Activated CD4-positive, alpha-beta T cell treated with anti-CD3 and anti-CD28 coated beads for 4 hours (primary cell): ENCODE data around the gene KAZN.

Experiments used
- DNase-seq, 2 donors: peaks; one replicate each; pipeline ENCODE4 v3.0.0-alpha.2; 2020

KAZN gene

GRCh38 chr1:14679027-14679688 is 80.7 kb downstream of the KAZN start:
- DNase-seq, result no peak

GRCh38 chr1:14681182-14681581 is 82.7 kb downstream of the KAZN start:
- DNase-seq, result no peak

DNA sequence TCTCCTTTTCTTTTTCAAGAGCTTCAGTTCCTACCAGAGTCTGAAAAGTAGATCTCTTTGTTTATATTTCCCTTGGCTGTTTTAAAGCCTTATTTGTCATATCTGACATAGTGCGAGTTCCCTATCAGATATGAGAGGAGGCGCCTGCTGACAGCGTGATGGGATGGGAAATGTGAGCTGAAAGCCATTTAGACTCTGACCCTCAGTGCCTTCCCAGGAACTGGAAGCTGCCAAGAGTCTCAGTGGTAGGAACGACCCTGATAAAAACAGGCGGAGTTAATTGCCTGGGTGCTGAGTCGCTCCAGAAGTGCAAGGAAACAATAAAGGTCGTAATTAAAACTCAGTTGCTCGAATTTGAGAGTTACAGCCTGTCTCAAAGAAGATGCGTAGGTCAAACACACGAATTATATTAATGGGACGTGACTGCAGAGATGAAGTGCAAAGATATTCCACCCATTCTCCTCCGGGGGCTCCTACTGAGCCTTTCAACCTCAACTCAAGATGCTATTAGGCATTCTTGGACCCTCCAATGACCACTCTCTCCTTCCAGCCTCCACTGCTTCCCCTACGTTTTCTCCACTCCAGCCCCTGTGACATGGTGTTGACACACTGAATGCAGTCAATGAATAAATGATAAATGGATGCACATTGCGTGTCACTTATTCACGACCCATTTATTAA is 84.6 kb downstream of the KAZN start:
- no peak for DNase-seq

DNA sequence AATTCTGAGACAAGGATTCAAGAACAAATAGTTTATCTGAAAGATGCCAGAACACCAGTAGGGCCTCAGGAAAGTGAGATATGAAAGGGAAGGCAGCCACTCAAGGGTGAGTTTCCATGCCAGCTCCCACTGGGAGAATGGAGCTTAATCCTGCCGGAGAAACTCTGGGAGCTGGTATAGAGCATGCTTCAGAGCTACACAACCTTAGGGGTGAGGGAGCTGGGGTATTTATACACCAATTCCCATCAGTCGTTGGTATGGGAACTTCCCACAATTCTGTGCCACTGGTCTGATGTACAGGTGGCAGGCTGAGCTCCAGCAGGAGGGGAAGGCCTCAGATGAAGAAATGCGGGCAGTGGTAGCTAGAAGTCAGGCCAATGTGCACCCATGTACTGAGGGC is 86.6 kb downstream of the KAZN start:
- DNase-seq, result no peak

DNA sequence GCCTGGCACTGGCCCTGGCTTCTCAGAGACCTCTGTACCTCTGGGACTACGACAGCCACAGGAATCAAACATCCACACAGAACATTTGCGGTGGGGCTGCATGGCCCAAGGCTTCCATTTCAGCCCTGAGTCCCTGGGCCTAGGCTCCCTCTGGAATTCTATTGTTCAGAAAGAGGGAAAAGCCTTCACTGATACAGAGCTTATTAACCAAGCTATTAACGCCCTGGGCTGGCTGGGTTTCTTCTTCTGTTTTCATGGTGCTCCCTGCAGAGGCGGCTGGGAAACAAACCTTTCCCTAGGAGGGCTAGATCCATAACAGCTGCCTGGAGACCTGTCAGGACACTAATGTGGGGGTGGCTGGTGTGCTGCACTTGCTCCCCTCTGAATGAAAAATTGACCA is 88.2 kb downstream of the KAZN start:
- no peak for DNase-seq

DNA sequence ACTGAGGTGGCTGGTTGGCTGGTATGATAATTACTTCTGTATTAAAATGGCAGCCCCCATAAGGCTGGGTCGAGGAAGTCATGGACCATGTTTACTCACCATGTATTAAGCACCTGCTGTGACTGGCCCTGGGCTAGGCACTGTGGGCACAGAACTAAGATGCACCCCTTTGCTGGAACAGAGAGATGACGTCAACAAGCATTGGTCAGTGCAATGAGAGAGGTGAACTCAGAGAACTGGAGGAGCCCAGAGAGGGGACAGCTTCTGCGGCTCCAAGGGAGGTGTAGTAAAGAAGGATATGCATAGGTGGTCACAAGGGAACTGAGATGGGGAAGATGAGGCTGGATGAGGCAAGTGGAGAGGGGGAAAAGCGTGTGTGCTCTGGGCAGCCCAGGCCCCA is 88.7 kb downstream of the KAZN start:
- no peak for DNase-seq

DNA sequence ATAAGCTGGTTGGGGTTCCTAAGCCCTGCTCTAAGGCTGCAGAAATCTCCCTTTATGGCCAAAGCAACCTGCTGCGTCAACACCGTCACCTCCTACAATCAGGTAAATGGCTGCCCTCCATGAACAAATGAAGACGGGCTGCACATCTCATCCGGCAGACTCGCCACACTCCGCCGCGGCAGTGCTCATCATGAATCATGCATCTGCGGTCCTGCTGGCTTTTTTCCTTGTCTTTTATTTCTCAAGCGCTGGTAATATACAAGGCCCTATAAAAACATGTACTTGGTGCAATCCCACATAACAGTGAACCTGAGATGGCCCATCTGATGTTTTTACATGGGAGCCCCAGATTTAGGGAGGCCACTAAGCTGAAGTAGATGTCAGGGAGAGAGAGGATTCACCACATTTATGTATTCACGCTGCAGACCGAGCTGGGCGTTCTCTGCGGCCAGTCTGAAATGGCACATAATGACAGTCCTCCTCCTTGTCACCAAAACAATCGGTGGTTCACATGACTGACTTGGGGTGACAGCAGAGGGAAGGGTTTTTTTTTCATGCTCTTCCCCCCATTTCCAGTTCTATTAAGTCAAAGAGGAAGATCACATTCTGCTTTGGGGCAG is 91.6 kb downstream of the KAZN start:
- DNase-seq, result no peak

GRCh38 chr1:14693949-14694348 is 95.5 kb downstream of the KAZN start:
- DNase-seq, result no peak

- DNase-seq, result no peak
Observed at GRCh38 chr1:14694589-14694988, 96.1 kb downstream of the KAZN start.

DNA sequence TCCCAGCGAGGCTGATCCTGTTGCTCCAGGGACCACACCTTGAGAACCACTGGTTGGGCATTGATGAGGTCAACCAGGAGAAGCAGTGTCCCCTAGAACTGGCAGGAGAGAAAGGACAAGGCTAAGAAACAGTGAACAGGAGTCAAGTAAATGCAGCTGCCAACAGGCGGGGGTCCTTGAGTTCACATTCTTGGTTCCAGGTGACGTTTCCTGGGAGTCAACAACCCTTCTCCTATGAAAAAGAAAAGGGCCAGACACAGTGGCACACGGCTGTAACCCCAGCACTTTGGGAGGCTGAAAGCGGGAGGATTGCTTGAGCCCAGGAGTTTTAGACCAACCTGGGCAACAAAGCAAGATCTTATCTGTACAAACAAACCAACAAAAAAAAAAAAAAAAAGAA is 98.3 kb downstream of the KAZN start:
- no peak for DNase-seq

DNA sequence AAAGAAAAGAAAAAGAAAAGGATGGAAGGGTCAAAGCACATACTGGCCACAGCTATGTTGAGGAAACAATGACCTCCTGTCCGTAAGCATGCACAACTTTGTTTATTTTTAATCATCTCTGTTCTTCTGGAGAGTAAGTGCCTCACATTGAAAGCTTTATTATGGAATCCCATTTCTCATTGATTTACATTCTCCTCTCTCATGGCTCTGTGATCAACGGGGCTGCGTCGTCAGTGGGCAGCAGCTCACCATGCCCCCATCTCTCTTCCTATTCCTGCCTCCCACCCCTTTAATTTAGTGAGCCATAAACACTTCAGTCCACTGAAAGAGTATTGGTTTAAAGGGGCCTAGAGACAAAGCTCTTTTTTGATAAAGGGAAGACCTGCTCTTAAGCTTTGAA is 98.9 kb downstream of the KAZN start:
- no peak for DNase-seq

GRCh38 chr1:14698314-14698713 is 99.8 kb downstream of the KAZN start:
- no peak for DNase-seq

DNA sequence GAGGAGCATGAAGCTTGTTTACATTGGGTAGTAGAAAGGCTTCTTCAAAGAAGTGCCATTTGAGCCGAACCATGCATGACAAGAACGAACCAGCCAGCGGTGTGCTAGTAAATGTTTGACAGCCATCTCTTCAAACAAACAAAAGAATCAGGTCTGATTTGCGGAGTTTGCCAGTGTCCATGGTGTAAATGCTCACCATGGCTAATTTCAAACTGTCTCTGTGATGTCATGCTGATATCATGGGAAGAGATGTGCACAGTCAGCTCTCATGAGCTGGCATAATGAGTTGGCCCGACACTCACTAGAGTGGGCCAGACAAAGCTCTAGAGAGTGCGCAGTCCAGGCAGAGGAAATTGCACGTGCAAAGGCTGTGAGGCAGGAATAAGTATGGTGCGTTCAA is 101.1 kb downstream of the KAZN start:
- no peak for DNase-seq

GRCh38 chr1:14704846-14705245 is 106.4 kb downstream of the KAZN start:
- DNase-seq, result no peak

DNA sequence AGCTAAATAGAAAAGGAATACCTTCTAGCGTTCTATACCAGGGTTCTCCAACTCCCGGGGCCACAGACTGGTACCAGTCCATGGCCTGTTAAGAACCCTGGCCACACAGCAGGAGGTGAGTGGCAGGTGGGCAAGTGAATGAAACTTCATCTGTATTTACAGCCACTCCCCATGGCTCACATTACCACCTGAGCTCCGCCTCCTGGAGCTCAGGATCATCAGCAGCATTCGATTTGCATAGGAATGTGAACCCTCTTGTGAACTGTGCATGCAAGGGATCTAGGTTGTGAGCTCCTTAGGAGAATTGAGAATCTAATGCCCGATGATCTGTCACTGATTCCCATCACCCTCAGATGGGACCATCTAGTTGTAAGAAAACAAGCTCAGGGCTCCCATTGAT is 107.3 kb downstream of the KAZN start:
- DNase-seq, result no peak

GRCh38 chr1:14706631-14707030 is 108.1 kb downstream of the KAZN start:
- DNase-seq, result no peak

DNA sequence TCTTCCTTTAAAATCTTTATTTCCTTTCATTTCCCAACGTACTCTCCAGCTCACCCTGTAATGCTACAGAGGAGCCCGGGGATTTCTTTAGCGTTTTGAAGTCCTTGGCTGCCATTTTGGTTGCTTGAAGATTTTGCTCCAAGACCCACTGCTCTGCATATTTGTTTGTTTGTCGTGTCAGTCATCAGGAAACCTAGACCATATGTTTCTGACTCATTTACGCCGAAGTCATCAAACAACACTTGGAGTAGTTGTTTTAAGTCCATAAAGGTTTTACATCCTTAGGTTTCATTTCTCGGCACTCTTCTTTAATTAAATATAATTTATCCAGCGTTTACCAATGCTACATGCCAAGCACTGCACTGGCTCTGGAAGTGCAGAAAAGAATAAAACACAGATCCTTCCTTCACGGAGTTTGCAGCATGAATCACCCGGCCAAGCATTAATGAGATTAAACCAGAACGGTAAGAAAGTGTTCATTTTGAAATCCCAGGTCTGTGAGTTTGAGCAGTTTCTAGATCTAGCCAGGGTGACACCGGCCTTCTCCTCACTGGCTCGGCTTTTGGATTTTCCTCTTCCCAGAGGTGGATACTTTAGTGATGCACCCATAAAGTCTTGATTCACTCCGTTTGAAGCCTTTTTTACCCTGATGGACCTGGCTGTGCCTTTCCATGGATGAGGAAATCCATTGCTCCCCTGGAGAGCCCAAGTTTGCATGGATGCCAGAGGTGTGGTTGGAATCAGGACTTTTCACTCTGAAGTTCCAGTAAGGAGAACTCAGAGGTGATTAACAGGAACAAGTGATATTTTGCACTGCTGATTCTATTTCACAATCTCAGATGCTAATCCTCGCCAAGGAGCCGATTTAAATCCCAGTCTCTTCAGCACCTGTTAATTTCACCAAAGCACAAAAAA is 109.3 kb downstream of the KAZN start:
- DNase-seq, result no peak

GRCh38 chr1:14710331-14710730 is 111.8 kb downstream of the KAZN start:
- no peak for DNase-seq

DNA sequence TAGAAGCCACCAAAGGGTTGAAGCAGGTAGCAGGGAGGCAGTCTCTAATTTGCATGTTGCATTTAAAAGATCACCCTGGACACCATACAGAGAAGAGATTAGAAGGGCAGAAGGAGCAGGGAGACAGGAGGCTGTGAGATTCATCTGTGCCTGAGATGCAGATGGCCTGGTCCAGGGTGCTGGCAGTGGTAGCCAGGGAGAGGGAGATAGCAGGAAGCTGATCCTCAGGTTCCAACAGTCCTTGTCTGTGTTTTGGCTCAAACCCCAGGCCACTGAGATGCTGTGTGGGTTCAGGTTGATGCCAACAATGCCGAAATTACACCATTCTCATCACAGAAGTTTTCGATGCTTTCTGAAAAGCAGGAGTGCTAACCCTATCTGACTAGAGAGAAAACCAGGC is 113.7 kb downstream of the KAZN start:
- no peak for DNase-seq

DNA sequence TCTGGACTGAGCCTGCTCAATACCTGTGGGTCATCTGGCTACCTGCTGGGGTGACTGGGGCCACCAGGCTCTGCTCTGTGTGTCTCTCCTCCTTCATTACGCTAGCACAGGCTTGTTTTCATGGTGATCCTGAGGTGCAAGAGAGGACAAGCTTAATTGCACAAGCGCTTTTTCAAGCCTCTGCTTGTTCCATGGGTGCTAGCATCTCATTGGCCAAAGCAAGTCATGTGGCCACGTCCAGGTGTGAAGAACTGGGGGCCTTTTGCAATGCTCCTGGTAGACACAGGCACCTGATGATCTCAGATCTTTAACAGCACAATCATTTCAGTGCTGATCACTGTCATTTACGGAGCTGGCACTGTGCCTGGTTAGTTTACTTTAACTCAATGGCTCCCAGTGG is 114.6 kb downstream of the KAZN start:
- no peak for DNase-seq

GRCh38 chr1:14715266-14715665 is 116.8 kb downstream of the KAZN start:
- no peak for DNase-seq

- no peak for DNase-seq
Observed at GRCh38 chr1:14715802-14716201, 117.3 kb downstream of the KAZN start.

- DNase-seq, result no peak
Observed at GRCh38 chr1:14716474-14716873, 118.0 kb downstream of the KAZN start.

GRCh38 chr1:14718476-14718875 is 120.0 kb downstream of the KAZN start:
- DNase-seq, result no peak
